Neural cell (in vitro differentiated cells): Measurements from ENCODE around the gene FCN3. TPM values are rescaled to one million over a fixed set of nuclear protein-coding genes. Genes with fewer than 3 reads are reported as not detected.

Experiments used
- H2AFZ ChIP-seq: fragments of 200-600, 300-800 bp; sonication (generic), shearing (Covaris generic); 2 replicates; pipeline ENCODE4 v1.6.0; 2014; ENCODE audit warnings: low read depth, mild to moderate bottlenecking, antibody characterized with exemption, low read length, moderate library complexity
- H3F3A ChIP-seq: fragments of 200-600 bp; shearing (Covaris generic); 2 replicates; pipeline ENCODE4 v1.6.1; 2016; ENCODE audit warnings: mild to moderate bottlenecking, moderate library complexity, mixed read lengths, antibody characterized with exemption, low read length; ENCODE audit not compliant: insufficient read depth, poor library complexity, severe bottlenecking
- H3K27ac ChIP-seq: fragments of 200-600, 300-800 bp; sonication (generic), shearing (Covaris generic); 2 replicates; pipeline ENCODE4 v1.5.1; 2014; ENCODE audit warnings: mild to moderate bottlenecking, low read length, moderate library complexity
- H3K27me3 ChIP-seq: fragments of 300-800, 200-600 bp; sonication (generic), shearing (Covaris generic); 2 replicates; pipeline ENCODE4 v1.6.0; 2014; ENCODE audit warnings: mild to moderate bottlenecking, low read depth, low read length, moderate library complexity; ENCODE audit not compliant: insufficient read depth
- H3K36me3 ChIP-seq: fragments of 300-800, 200-600 bp; sonication (generic), shearing (Covaris generic); 2 replicates; pipeline ENCODE4 v1.5.1; 2014; ENCODE audit warnings: mild to moderate bottlenecking, antibody characterized with exemption, low read length, moderate library complexity; ENCODE audit not compliant: insufficient read depth
- H3K4me2 ChIP-seq: fragments of 300-800, 200-600 bp; sonication (generic), shearing (Covaris generic); 2 replicates; pipeline ENCODE4 v1.6.0; 2014; ENCODE audit warnings: mild to moderate bottlenecking, low read length
- H3K4me3 ChIP-seq: fragments of 300-800, 200-600 bp; sonication (generic), shearing (Covaris generic); 2 replicates; pipeline ENCODE4 v1.5.1; 2014; ENCODE audit warnings: mild to moderate bottlenecking, low read length, moderate library complexity
- H3K79me2 ChIP-seq: fragments of 200-600 bp; shearing (Covaris generic); replicated peaks from 2 replicates; pipeline ENCODE4 v1.6.0; 2014; ENCODE audit warnings: mild to moderate bottlenecking, low read length, moderate library complexity; ENCODE audit not compliant: insufficient read depth
- H3K9ac ChIP-seq: fragments of 300-800, 200-600 bp; sonication (generic), shearing (Covaris generic); 2 replicates; pipeline ENCODE4 v1.6.1; 2016; ENCODE audit warnings: mild to moderate bottlenecking, low read length, mixed read lengths
- H3K9me2 ChIP-seq: fragments of 200-600 bp; shearing (Covaris generic); 2 replicates; pipeline ENCODE4 v1.6.1; 2016; ENCODE audit warnings: mild to moderate bottlenecking, low read length, mixed read lengths; ENCODE audit not compliant: insufficient read depth
- H3K9me3 ChIP-seq: fragments of 200-600, 300-800 bp; sonication (generic), shearing (Covaris generic); 2 replicates; pipeline ENCODE4 v1.6.1; 2016; ENCODE audit warnings: mild to moderate bottlenecking, mixed run types, low read length, moderate library complexity, mixed read lengths
- H4K20me1 ChIP-seq: fragments of 200-600 bp; shearing (Covaris generic); 2 replicates; pipeline ENCODE4 v1.6.1; 2016; ENCODE audit warnings: mild to moderate bottlenecking, mixed run types; ENCODE audit not compliant: insufficient read depth
- EP300 ChIP-seq: fragments of 450-650 bp; conservative IDR thresholded peaks from 2 replicates; pipeline ENCODE4 v1.6.1; 2014; ENCODE audit warnings: antibody characterized with exemption, mild to moderate bottlenecking, moderate library complexity; ENCODE audit not compliant: poor library complexity, severe bottlenecking
- EZH2 ChIP-seq: fragments of 200-600, 300-800 bp; shearing (Covaris generic), sonication (generic); IDR thresholded peaks from 2 replicates; pipeline ENCODE4 v1.6.1; 2014; ENCODE audit warnings: antibody characterized with exemption, low read length, borderline replicate concordance, mild to moderate bottlenecking; ENCODE audit not compliant: insufficient read depth, poor library complexity, severe bottlenecking
- MXI1 ChIP-seq: fragments of 450-650 bp; conservative IDR thresholded peaks from 2 replicates; pipeline ENCODE4 v1.6.1; 2014; ENCODE audit warnings: antibody characterized with exemption, mild to moderate bottlenecking; ENCODE audit not compliant: poor library complexity, severe bottlenecking
- POLR2AphosphoS5 ChIP-seq: IDR thresholded peaks from 2 replicates; pipeline ENCODE4 v1.6.1; 2012
- RAD21 ChIP-seq: fragments of 450-650 bp; conservative IDR thresholded peaks from 2 replicates; pipeline ENCODE4 v1.6.1; 2014; ENCODE audit warnings: antibody characterized with exemption, mild to moderate bottlenecking, moderate library complexity
- SMC3 ChIP-seq: fragments of 450-650 bp; conservative IDR thresholded peaks from 2 replicates; pipeline ENCODE4 v1.6.1; 2014; ENCODE audit warnings: antibody characterized with exemption, mild to moderate bottlenecking, moderate library complexity; ENCODE audit not compliant: poor library complexity
- TAF1 ChIP-seq: IDR thresholded peaks from 2 replicates; pipeline ENCODE4 v1.6.1; 2012; ENCODE audit warnings: low read depth
- polyA plus RNA-seq: library from polyadenylated mRNA; depleted of rRNA; stranded (reverse); fragments of >200 nt; gene quantifications from 2 replicates; pipeline ENCODE4 v1.2.3, GENCODE V29; 2014
- TF ChIP-seq, protein P1 (sequence below): IDR thresholded peaks from 2 replicates; pipeline ENCODE4 v1.6.1; 2012; ENCODE audit warnings: borderline replicate concordance
- TF ChIP-seq, protein P2 (sequence below): fragments of 450-650 bp; IDR thresholded peaks from 2 replicates; pipeline ENCODE4 v1.5.1; 2014; ENCODE audit warnings: antibody characterized with exemption, mild to moderate bottlenecking, moderate library complexity; ENCODE audit not compliant: poor library complexity, severe bottlenecking

Gene FCN3
- polyA plus RNA-seq, 1 donor from 2014 or later, result not detected

DNA sequence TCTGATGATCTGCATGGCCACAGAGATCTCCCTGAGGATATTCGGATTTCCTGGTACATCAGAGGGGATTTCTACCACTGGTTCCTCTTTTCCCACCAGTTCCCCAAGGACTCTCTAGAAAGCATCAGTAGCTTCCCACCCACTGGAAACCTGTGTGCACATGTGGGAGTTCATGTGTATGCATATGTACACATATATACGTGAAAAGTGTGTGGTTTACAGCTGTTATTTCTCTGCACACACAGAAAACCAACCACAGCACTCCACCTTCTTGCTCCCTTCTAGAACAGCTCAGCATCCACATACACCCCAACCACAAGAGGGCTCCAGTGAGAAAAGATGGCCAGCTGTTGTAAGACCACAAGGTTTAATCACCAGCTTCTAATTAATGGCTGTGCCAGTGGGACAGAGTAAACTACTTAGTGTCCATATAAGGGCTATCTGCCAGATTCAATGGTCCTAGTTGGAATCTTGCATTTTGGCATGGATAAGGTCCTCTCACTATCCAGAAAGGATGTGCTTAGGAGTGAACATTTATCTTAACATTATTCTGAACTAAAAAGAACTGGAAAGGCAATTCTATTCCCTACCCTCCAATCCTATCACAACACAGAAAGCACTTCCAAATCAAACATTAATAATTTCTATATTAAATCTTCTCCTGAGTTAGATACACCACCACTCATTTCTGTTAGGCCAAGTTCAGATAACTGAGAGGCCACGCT, 41.9 kb upstream of the FCN3 start:
- Histone ChIP-seq H4K20me1 (no peaks in the 10 kb centered on the region), H3F3A (no peaks in the 10 kb centered on the region), H3K4me3 (no peak overlapping the region), H3K9me2 (no peaks in the 10 kb centered on the region), H3K27me3 (no peaks in the 10 kb centered on the region), H3K4me2 (no peak overlapping the region), H3K27ac (no peak overlapping the region), H3K9ac (no peak overlapping the region), H3K36me3 (no peaks in the 10 kb centered on the region), H3K79me2 (no peaks in the 10 kb centered on the region), H3K9me3 (no peaks in the 10 kb centered on the region), H2AFZ (no peak overlapping the region)
- TF ChIP-seq, protein P1, sequence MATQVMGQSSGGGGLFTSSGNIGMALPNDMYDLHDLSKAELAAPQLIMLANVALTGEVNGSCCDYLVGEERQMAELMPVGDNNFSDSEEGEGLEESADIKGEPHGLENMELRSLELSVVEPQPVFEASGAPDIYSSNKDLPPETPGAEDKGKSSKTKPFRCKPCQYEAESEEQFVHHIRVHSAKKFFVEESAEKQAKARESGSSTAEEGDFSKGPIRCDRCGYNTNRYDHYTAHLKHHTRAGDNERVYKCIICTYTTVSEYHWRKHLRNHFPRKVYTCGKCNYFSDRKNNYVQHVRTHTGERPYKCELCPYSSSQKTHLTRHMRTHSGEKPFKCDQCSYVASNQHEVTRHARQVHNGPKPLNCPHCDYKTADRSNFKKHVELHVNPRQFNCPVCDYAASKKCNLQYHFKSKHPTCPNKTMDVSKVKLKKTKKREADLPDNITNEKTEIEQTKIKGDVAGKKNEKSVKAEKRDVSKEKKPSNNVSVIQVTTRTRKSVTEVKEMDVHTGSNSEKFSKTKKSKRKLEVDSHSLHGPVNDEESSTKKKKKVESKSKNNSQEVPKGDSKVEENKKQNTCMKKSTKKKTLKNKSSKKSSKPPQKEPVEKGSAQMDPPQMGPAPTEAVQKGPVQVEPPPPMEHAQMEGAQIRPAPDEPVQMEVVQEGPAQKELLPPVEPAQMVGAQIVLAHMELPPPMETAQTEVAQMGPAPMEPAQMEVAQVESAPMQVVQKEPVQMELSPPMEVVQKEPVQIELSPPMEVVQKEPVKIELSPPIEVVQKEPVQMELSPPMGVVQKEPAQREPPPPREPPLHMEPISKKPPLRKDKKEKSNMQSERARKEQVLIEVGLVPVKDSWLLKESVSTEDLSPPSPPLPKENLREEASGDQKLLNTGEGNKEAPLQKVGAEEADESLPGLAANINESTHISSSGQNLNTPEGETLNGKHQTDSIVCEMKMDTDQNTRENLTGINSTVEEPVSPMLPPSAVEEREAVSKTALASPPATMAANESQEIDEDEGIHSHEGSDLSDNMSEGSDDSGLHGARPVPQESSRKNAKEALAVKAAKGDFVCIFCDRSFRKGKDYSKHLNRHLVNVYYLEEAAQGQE, result no peak
- TF ChIP-seq, protein P2, sequence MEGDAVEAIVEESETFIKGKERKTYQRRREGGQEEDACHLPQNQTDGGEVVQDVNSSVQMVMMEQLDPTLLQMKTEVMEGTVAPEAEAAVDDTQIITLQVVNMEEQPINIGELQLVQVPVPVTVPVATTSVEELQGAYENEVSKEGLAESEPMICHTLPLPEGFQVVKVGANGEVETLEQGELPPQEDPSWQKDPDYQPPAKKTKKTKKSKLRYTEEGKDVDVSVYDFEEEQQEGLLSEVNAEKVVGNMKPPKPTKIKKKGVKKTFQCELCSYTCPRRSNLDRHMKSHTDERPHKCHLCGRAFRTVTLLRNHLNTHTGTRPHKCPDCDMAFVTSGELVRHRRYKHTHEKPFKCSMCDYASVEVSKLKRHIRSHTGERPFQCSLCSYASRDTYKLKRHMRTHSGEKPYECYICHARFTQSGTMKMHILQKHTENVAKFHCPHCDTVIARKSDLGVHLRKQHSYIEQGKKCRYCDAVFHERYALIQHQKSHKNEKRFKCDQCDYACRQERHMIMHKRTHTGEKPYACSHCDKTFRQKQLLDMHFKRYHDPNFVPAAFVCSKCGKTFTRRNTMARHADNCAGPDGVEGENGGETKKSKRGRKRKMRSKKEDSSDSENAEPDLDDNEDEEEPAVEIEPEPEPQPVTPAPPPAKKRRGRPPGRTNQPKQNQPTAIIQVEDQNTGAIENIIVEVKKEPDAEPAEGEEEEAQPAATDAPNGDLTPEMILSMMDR, result peak; percentile 27

DNA sequence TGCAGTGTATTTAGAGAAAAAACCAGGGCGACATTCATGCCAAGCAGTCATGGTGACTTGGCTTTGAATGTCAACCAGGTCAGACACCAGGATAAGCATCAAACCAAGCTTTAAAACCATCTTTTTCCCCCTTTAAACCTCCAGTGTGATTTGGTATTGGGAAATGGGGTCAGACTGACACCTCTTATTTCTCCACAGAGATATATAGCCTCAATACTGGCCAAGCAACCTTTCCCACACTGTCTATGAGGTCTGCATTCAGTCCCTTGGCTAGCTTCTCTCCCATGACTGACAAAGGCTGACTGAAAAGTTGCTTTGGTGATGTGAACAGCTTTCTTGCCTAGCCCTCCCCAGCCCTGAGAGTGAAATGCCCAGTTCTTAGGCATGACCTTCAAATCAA, 39.5 kb upstream of the FCN3 start:
- no peaks in the 10 kb centered on the region for H3K9me2 ChIP-seq
- no peak overlapping the region for H3K27ac ChIP-seq
- H3K79me2 ChIP-seq, result no peaks in the 10 kb centered on the region
- H3K9me3 ChIP-seq, result no peaks in the 10 kb centered on the region
- H3K27me3 ChIP-seq, result no peaks in the 10 kb centered on the region
- no peaks in the 10 kb centered on the region for H3F3A ChIP-seq
- H3K4me3 ChIP-seq, result no peak overlapping the region
- H2AFZ ChIP-seq, result no peak overlapping the region
- no peak overlapping the region for H3K9ac ChIP-seq
- TF ChIP-seq RAD21 (no peak), SMC3 (no peak), POLR2AphosphoS5 (no peak), EP300 (no peak), TAF1 (no peak), MXI1 (no peak), EZH2 (no peak)
- TF ChIP-seq, protein P2, result no peak
- TF ChIP-seq, protein P1, result no peak
- no peak overlapping the region for H3K4me2 ChIP-seq
- H4K20me1 ChIP-seq, result no peaks in the 10 kb centered on the region
- H3K36me3 ChIP-seq, result peaks cover 4% of the 10 kb centered on the region
